HG03025 (cell line): ENCODE results near the gene FKBP7.
"Not testable (repeated sequence)": the region's sequence is repeated elsewhere in the genome, so short reads cannot be mapped to it uniquely, and the experiment has no call there.

Experiments
- ATAC-seq: cut with Tn5 transposase; IDR thresholded peaks from one replicate; pipeline ENCODE4 v1.9.1; 2021; ENCODE audit warnings: mild to moderate bottlenecking, moderate library complexity; ENCODE audit not compliant: unreplicated experiment, low FRiP score

The FKBP7 gene

GRCh38 chr2:178478439-178479274 lies at the start of gene FKBP7:
FKBP7 (minus strand) TSS chr2:178478600; CDS start chr2:178478499, 101 bp downstream.
- peak; percentile 39 for ATAC-seq

GRCh38 chr2:178527592-178527991 lies 49.2 kb upstream of the FKBP7 start:
- no peak for ATAC-seq

GRCh38 chr2:178526256-178526655 lies 47.9 kb upstream of the FKBP7 start:
- no peak for ATAC-seq

GRCh38 chr2:178525460-178525859 lies 47.1 kb upstream of the FKBP7 start:
- not testable (repeated sequence) for ATAC-seq

- not testable (repeated sequence) for ATAC-seq
Observed at GRCh38 chr2:178525010-178525409, 46.6 kb upstream of the FKBP7 start.

- ATAC-seq = peak; percentile 15
Observed at GRCh38 chr2:178523596-178524134, 45.3 kb upstream of the FKBP7 start.

- ATAC-seq = peak; percentile 92
Observed at GRCh38 chr2:178522950-178523595, 44.7 kb upstream of the FKBP7 start.

- ATAC-seq = no peak
Observed at GRCh38 chr2:178521304-178522150, 43.1 kb upstream of the FKBP7 start.

- no peak for ATAC-seq
Observed at GRCh38 chr2:178517496-178517895, 39.1 kb upstream of the FKBP7 start.

GRCh38 chr2:178514664-178515063 lies 36.3 kb upstream of the FKBP7 start:
- no peak for ATAC-seq

- ATAC-seq = no peak
Observed at GRCh38 chr2:178513876-178514275, 35.5 kb upstream of the FKBP7 start.

- ATAC-seq = no peak
Observed at GRCh38 chr2:178512484-178512883, 34.1 kb upstream of the FKBP7 start.

- ATAC-seq = no peak
Observed at GRCh38 chr2:178510384-178510783, 32.0 kb upstream of the FKBP7 start.

- no peak for ATAC-seq
Observed at GRCh38 chr2:178508646-178509045, 30.2 kb upstream of the FKBP7 start.

GRCh38 chr2:178506949-178507348 lies 28.5 kb upstream of the FKBP7 start:
- no peak for ATAC-seq

GRCh38 chr2:178506524-178506923 lies 28.1 kb upstream of the FKBP7 start:
- no peak for ATAC-seq

GRCh38 chr2:178506101-178506500 lies 27.7 kb upstream of the FKBP7 start:
- ATAC-seq = no peak

GRCh38 chr2:178502751-178503150 lies 24.4 kb upstream of the FKBP7 start:
- no peak for ATAC-seq

- no peak for ATAC-seq
Observed at GRCh38 chr2:178499640-178500039, 21.2 kb upstream of the FKBP7 start.

- no peak for ATAC-seq
Observed at GRCh38 chr2:178498137-178498536, 19.7 kb upstream of the FKBP7 start.

- ATAC-seq = no peak
Observed at GRCh38 chr2:178496049-178496448, 17.6 kb upstream of the FKBP7 start.
